Ecto neural progenitor cell (in vitro differentiated cells): ENCODE measurements around the gene CHRM5.
A peak's percentile ranks its signal among the peaks of the same experiment; 100 is the strongest.

Experiments used
- DNase-seq: peaks from one replicate; pipeline ENCODE4 v3.0.0-alpha.2; 2018; ENCODE audit warnings: low spot score

CHRM5 gene

DNA sequence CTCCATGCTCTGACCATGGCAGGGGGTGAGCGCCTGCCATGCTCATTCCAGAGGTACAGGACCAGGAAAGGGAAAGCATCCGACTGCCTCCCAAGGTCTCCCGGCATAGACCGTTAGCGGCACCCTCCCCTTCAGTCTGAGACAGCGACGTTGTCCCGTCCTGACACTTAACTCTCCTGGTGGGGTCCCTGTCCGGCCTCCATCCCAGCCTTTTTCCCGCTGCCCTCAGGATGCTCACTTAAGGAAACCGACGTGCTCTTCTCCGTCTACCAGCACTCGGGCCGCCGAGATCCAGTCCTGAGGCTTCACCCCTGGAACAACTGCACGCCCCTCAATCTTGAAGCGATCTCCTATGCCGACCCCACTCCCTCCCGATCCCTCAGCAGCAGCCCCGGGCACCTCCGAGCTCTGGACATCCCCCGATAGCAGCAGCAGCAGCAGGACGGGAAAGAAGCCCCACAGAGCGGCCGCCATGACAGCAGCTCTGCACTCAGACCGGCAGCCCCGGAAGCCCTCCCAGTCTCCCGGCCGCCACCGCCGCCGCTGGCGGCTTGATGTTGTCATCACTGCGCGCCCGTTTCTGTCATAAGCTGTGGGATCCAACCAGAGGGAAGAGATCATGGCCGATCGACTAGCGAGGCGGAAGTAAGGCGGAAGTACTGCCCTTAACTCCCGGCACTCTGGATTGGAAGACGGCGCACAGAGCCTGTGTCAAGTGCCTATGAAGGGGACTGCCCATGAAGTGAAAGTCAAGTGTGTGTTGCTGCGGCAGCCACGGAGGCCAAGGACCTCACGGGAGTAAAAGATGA lies 133.3 kb downstream of the CHRM5 start, which contains the start of the genes EMC7 and PGBD4:
TSS of gene EMC7 (minus strand) at position 497 of the 809 bp plus-strand sequence. CDS start at position 474, 23 bp downstream.
TSS of gene PGBD4 (plus strand) at position 718 of the 809 bp plus-strand sequence. CDS start 449 bp downstream, outside the sequence.
- peak; percentile 99 for DNase-seq

DNA sequence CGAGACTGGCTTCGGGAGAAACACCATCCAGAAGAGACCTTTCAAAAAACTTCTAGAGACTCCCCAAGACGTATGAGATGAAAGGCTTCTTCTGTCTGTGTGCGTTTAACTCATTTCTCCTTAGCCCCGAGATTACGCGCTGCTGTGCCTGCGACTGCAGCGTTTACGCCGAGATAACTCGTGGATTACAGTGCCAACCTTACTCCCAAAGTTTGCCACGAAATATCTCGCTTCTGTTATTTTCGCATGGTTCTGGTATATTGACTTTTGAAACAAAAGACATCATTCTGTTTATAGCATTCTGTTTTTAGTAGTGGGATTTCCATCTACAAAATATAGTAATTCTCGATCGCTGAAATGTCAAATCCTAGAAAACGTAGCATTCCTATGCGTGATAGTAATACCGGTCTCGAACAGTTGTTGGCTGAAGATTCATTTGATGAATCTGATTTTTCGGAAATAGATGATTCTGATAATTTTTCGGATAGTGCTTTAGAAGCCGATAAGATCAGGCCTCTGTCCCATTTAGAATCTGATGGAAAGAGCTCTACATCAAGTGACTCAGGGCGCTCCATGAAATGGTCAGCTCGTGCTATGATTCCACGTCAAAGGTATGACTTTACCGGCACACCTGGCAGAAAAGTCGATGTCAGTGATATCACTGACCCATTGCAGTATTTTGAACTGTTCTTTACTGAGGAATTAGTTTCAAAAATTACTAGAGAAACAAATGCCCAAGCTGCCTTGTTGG lies 134.1 kb downstream of the CHRM5 start:
- no peak for DNase-seq

DNA sequence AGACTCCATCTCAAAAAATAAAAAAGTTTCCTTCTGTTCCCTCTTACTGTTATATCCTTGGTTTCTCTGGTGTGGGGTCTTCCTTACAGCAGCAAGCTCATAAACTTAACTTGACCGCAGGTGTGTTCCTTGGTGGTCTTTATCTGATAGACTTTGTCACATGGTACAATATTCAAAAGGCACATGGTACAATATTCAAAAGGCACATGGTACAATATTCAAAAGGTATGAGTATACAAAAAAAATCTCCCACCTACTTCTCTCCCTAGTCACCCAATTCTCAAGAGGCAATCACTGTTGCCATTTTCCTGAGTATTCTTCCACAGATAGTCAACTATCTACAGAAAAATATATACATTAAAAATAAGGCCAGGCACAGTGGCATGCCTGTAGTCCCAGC lies 138.1 kb downstream of the CHRM5 start:
- DNase-seq, result no peak

DNA sequence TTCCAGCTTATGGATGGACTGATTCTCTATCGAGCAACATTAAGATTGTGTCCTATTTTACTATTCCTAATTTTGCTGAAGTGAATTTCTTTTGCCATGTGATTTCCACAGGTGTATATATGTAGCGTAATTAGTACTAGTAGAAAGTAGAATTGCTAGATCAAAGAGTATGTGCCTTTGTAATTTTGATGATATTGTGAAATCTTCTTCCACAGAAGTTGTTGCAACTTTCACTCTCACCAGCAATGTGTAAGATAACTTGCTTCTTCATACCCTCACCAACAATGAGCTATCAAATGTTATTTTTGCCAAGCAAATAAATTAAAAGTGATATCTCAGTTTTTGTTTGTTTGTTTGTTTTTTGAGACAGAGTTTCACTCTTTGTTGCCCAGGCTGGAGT lies 139.0 kb downstream of the CHRM5 start:
- DNase-seq, result no peak

DNA sequence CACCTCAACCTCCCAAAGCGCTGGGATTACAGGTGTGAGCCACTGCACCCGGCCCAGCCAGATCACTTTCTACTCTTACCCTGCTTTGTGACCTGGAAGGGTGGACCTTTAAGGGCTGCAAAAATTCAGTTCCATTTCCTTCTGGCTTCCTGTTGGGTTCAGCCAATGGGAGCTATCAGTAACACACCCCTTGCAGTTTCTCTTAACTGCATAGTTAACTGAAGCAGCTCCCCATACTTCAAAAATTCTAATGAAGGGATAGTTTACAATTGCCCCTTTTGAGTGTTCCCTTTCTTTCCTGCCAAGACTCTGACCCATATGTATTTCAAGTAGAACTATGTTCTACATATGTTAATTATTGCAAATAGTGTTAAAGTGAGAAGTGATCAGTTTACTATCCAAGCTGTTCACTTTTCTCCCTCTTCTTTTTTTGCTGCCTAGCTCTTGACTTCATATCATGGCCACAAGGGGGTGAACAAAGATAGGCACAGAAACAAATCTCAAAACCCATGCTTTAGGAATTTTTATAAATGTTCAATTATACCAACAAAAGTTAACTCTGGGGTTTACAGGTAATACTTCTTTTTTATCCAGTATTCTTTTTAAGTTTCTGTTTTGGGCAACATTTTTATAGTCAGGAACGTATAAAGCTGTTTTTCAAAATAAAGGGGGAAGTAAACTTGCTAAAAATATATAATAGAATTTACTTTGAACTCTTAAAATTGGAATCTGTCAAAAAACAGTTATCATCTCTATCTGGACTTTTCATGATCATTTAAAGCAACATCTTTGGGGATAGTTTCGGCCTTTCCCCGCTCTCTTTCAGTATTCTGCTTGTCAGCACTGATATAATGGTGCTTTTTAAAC lies 141.7 kb downstream of the CHRM5 start:
- DNase-seq, result no peak

DNA sequence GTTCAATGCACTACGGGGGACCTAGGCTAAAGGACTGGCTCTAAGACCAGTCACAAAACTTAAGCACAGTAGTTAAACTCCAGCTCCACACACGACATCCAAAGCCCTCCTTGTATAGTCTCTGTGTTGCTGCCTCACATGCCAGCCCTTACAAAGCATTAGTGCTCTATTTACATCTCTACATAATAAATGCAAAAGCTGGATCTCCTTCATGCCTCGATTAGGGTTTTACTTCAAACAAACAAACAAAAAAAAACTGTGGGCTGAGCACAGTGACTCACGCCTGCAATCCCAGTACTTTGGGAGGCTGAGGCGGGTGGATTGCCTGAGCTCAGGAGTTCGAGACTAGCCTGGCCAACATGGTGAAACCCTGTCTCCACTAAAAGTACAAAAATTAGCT lies 143.2 kb downstream of the CHRM5 start:
- no peak for DNase-seq

DNA sequence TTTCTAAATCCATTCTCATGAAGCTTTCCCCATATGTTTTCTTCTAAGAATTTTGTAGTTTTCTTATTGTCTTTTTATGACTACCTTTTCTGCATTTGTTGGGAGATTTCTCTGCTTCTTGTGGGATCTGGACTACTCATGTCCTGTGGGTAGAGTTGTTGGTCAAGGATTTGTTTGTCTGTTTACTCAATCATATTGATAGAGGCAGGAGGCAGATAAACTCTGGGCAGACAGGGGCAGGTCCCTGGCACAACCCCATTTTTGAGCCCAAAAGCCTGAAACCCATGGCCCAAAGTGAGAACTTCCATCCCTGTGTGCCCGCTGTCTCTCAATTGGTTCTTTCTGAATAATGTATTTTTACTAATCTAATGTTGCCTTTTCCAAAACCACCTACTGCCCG lies 145.9 kb downstream of the CHRM5 start:
- no peak for DNase-seq

DNA sequence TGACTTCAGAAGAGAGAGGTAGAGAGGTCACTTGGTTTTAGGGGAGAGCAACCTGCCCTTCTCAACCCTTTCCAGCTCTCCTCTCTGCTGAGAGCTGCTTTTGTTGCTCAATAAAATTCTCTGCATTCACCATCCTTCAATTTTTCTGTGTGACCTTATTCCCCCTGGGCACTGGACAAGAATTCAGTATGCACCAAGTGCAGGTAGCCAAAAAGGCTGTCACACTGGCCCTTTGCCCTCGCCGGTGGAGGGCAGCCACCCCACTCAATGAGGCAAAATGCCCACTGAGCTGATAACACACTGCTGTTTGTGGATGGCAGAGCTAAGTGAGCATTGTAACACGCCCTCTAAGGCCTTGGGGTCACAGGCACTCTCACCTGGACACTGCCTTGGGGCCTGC lies 146.4 kb downstream of the CHRM5 start:
- no peak for DNase-seq

DNA sequence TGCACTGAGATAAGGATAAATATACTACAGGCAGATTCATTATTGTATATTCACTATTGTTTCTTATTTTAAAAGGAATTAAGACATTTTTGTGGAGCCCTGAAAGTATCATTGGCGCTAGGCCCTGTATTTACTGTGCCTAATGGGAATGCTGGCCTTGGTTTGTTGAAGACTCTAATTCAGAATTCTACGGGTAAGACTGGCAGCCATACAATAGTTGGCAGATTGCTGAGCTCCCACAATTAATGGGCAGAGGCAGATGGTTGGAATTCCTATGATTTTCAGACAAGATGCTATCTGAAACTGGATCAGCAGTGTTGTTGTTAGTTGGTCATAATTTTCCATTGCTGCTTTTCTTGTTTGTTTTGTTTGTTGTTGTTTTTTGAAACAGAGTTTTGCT lies 148.3 kb downstream of the CHRM5 start:
- no peak for DNase-seq
